Spleen (tissue), 7 donors: ENCODE data around the gene SPTBN5.

Source experiments
- POLR2AphosphoS5 ChIP-seq, 3 donors: sonication (generic); formaldehyde crosslinking; IDR thresholded peaks; one replicate each; pipeline ENCODE4 v1.5.1; 2017; ENCODE audit warnings: antibody characterized with exemption in 3 of 3
- TF ChIP-seq, protein P1 (sequence below), 11 experiments: fragments of 200-600 bp in 7 of 11; fragments of 450-650 bp in 4 of 11; sonication (generic) in 4 of 11; IDR thresholded peaks in 8 of 11; conservative IDR thresholded peaks in 3 of 11; 1 replicate in 7 of 11; 2 replicates in 4 of 11; pipeline versions ENCODE4 v1.4.0 to v1.8.0; 2016 to 2021; ENCODE audit warnings: antibody characterized with exemption in 11 of 11, inconsistent platforms in 4 of 11, mild to moderate bottlenecking in 1 of 11
- donor health status: DM: no; HTN: no; CAD: no; lungs with moderate emphysema.
- donor health status: DM: no; HTN: no; CAD: no.
- donor health status: DM: no; HTN: no; CAD: no.

GRCh38 chr15:41888662-41889253 lies 5.1 kb downstream of the SPTBN5 start:
- TF ChIP-seq, protein P1, sequence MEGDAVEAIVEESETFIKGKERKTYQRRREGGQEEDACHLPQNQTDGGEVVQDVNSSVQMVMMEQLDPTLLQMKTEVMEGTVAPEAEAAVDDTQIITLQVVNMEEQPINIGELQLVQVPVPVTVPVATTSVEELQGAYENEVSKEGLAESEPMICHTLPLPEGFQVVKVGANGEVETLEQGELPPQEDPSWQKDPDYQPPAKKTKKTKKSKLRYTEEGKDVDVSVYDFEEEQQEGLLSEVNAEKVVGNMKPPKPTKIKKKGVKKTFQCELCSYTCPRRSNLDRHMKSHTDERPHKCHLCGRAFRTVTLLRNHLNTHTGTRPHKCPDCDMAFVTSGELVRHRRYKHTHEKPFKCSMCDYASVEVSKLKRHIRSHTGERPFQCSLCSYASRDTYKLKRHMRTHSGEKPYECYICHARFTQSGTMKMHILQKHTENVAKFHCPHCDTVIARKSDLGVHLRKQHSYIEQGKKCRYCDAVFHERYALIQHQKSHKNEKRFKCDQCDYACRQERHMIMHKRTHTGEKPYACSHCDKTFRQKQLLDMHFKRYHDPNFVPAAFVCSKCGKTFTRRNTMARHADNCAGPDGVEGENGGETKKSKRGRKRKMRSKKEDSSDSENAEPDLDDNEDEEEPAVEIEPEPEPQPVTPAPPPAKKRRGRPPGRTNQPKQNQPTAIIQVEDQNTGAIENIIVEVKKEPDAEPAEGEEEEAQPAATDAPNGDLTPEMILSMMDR (IDR thresholded peaks at IDR 0.05 in 8 of 11, conservative IDR thresholded peaks at IDR 0.05 in 3 of 11), result no peak
- no peak for TF ChIP-seq POLR2AphosphoS5 (IDR thresholded peaks at IDR 0.05)
